HepG2 (cell line): ENCODE measurements around the gene PRR30. TPM values are rescaled to one million over a fixed set of nuclear protein-coding genes. Genes with fewer than 3 reads are reported as not detected.

Experiments used
- DR1 ChIP-seq: sonication (generic); formaldehyde crosslinking; IDR thresholded peaks from 2 replicates; pipeline ENCODE4 v1.8.0; 2021; ENCODE audit warnings: mild to moderate bottlenecking, missing genetic modification reagents, inconsistent platforms
- HMG20B ChIP-seq: conservative IDR thresholded peaks from 2 replicates; pipeline ENCODE4 v1.6.1; 2016; ENCODE audit warnings: missing genetic modification reagents, missing compliant biosample characterization
- NONO ChIP-seq, 2 experiments: fragments of 450-650 bp in 1 of 2; sonication (generic) in 1 of 2; formaldehyde crosslinking in 1 of 2; IDR thresholded peaks in 1 of 2; conservative IDR thresholded peaks in 1 of 2; 2 replicates each; pipeline versions ENCODE4 v1.6.1 to v1.8.0; 2017 to 2022; ENCODE audit warnings: mild to moderate bottlenecking in 1 of 2, missing genetic modification reagents in 1 of 2, moderate library complexity in 1 of 2
- RFXAP ChIP-seq: sonication (generic); formaldehyde crosslinking; IDR thresholded peaks from 2 replicates; pipeline ENCODE4 v1.4.0; 2020; ENCODE audit warnings: missing genetic modification reagents, borderline replicate concordance
- SPEN ChIP-seq: sonication (generic); formaldehyde crosslinking; IDR thresholded peaks from 2 replicates; pipeline ENCODE4 v1.5.1; 2020; ENCODE audit warnings: low read depth, mild to moderate bottlenecking, missing genetic modification reagents
- TCF12 ChIP-seq, 2 experiments: fragments of 450-650 bp in 1 of 2; sonication (generic) in 1 of 2; formaldehyde crosslinking in 1 of 2; IDR thresholded peaks; 2 replicates each; pipeline versions ENCODE4 v1.6.1 to v1.8.0; 2017 to 2022; ENCODE audit warnings: antibody characterized with exemption in 1 of 2, mild to moderate bottlenecking in 1 of 2, missing genetic modification reagents in 1 of 2, moderate library complexity in 1 of 2
- TP53 ChIP-seq: sonication (generic); formaldehyde crosslinking; conservative IDR thresholded peaks from 2 replicates; pipeline ENCODE4 v1.4.0; 2020; ENCODE audit warnings: missing genetic modification reagents
- ZNF101 ChIP-seq: sonication (generic); formaldehyde crosslinking; IDR thresholded peaks from 2 replicates; pipeline ENCODE4 v1.4.0; 2020; ENCODE audit warnings: mild to moderate bottlenecking, low read depth, missing genetic modification reagents, borderline replicate concordance
- ZNF567 ChIP-seq: sonication (generic); formaldehyde crosslinking; IDR thresholded peaks from 2 replicates; pipeline ENCODE4 v1.8.1; 2023; ENCODE audit warnings: mild to moderate bottlenecking, missing genetic modification reagents, borderline replicate concordance
- ZNF589 ChIP-seq: sonication (generic); formaldehyde crosslinking; conservative IDR thresholded peaks from 2 replicates; pipeline ENCODE4 v1.8.0; 2022; ENCODE audit warnings: mild to moderate bottlenecking, moderate library complexity, missing genetic modification reagents
- ZNF782 ChIP-seq: sonication (generic); formaldehyde crosslinking; IDR thresholded peaks from 2 replicates; pipeline ENCODE4 v1.4.0; 2020; ENCODE audit warnings: missing genetic modification reagents, mild to moderate bottlenecking, borderline replicate concordance
- ZNF878 ChIP-seq: sonication (generic); formaldehyde crosslinking; IDR thresholded peaks from 2 replicates; pipeline ENCODE4 v1.8.1; 2023; ENCODE audit warnings: mild to moderate bottlenecking, missing genetic modification reagents, moderate library complexity
- polyA plus RNA-seq, 8 experiments: library from polyadenylated mRNA; depleted of rRNA in 3 of 8; stranded (reverse) in 7 of 8; unstranded in 1 of 8; fragments of >200 nt; fragmentation: Illumina TruSeq in 4 of 8; extraction: Trizol in 4 of 8; gene quantifications; 2 replicates each; pipeline versions ENCODE4 v1.2.1 to v1.2.3, GENCODE V29; 2011 to 2016; ENCODE audit warnings: low read depth in 4 of 8, missing spikeins in 1 of 8, mixed read lengths in 1 of 8; ENCODE audit not compliant: insufficient read depth in 1 of 8
- total RNA-seq, 5 experiments: library from RNA; depleted of rRNA; stranded (reverse); fragments of >200 nt; fragmentation: Illumina TruSeq; extraction: Trizol; gene quantifications; 2 replicates each; pipeline ENCODE4 v1.2.3, GENCODE V29; 2016; ENCODE audit warnings: low read depth in 1 of 5
- TF ChIP-seq, protein P1 (sequence below): sonication (generic); formaldehyde crosslinking; IDR thresholded peaks from 2 replicates; pipeline ENCODE4 v1.8.1; 2023; ENCODE audit warnings: mild to moderate bottlenecking, missing genetic modification reagents
- TF ChIP-seq, protein P2 (sequence below): sonication (generic); formaldehyde crosslinking; IDR thresholded peaks from 2 replicates; pipeline ENCODE4 v1.4.0; 2020; ENCODE audit warnings: low read depth, mild to moderate bottlenecking, missing genetic modification reagents
- TF ChIP-seq, protein P3 (sequence below): sonication (generic); formaldehyde crosslinking; IDR thresholded peaks from 2 replicates; pipeline ENCODE4 v1.5.1; 2020; ENCODE audit warnings: missing genetic modification reagents, mild to moderate bottlenecking, borderline replicate concordance
- TF ChIP-seq, protein P4 (sequence below): IDR thresholded peaks from 2 replicates; pipeline ENCODE4 v1.6.1; 2016; ENCODE audit warnings: missing genetic modification reagents, missing compliant biosample characterization
- TF ChIP-seq, protein P5 (sequence below): sonication (generic); formaldehyde crosslinking; IDR thresholded peaks from 2 replicates; pipeline ENCODE4 v1.8.0; 2022; ENCODE audit warnings: mild to moderate bottlenecking, missing genetic modification reagents
- TF ChIP-seq, protein P6 (sequence below): sonication (generic); formaldehyde crosslinking; IDR thresholded peaks from 2 replicates; pipeline ENCODE4 v1.4.0; 2020; ENCODE audit warnings: missing genetic modification reagents, low read depth, mild to moderate bottlenecking, borderline replicate concordance

Gene PRR30
- total and polyA plus RNA-seq, 2 of the 13 experiments (the other 11 are each of a cell fraction or from before 2014, with no cell fraction given), result not detected

DNA sequence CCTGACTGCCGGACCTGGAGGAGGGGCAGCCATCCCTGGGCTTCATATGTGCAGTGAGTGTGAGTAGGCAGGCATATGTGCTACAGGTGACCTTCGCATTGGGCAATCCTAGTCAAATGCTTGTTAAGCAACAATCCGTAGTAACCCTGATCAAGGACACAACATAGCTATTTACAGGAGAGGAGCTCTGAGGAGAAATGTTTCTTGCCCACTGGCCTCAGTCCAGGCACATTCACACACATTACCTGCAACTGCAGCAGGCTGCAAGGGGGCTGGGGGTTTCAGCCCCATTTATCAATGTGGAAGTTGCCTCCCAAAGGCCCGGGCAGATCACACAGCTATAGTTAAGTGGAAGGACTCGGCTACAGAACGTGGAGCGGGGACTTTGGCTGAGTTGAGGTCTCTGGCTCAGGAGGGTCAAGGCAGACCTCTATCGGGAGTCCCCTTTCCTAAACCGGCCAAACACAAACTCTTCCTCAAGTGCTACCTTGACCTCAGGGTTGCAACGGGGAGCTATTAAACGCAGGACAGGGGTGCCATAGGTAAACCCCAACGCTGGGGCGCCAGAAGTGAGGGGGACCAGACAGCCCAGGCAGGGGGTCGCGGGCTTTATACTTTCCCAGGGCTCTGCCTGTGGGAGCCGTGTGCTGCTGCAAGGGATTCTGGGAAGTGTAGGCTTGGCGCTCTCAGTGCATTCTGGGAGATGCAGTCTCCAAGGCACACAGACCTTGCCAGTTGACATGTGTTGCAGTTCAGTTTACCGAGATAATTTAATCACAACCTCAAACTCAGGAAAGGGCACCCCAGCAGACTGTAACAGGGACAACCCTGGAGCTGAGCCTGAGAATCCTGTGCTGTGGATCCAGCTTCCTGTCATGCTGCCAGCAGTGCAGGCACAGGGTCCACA lies 43.2 kb downstream of the PRR30 start (continued):
- no peak for TF ChIP-seq TCF12 (IDR thresholded peaks at IDR 0.05)
- TF ChIP-seq TCF12 (CRISPR knock-in tag; IDR thresholded peaks at IDR 0.05), result peak; percentile 65; the same call in 1 of the 2 replicates
- TF ChIP-seq, protein P1, sequence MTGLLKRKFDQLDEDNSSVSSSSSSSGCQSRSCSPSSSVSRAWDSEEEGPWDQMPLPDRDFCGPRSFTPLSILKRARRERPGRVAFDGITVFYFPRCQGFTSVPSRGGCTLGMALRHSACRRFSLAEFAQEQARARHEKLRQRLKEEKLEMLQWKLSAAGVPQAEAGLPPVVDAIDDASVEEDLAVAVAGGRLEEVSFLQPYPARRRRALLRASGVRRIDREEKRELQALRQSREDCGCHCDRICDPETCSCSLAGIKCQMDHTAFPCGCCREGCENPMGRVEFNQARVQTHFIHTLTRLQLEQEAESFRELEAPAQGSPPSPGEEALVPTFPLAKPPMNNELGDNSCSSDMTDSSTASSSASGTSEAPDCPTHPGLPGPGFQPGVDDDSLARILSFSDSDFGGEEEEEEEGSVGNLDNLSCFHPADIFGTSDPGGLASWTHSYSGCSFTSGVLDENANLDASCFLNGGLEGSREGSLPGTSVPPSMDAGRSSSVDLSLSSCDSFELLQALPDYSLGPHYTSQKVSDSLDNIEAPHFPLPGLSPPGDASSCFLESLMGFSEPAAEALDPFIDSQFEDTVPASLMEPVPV, result peak; percentile 84
- TF ChIP-seq, protein P2, sequence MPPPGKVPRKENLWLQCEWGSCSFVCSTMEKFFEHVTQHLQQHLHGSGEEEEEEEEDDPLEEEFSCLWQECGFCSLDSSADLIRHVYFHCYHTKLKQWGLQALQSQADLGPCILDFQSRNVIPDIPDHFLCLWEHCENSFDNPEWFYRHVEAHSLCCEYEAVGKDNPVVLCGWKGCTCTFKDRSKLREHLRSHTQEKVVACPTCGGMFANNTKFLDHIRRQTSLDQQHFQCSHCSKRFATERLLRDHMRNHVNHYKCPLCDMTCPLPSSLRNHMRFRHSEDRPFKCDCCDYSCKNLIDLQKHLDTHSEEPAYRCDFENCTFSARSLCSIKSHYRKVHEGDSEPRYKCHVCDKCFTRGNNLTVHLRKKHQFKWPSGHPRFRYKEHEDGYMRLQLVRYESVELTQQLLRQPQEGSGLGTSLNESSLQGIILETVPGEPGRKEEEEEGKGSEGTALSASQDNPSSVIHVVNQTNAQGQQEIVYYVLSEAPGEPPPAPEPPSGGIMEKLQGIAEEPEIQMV, result peak; percentile 55; the same call in 1 of the 2 replicates
- TF ChIP-seq NONO (IDR thresholded peaks at IDR 0.05), result no peak
- TF ChIP-seq NONO (CRISPR knock-in tag; conservative IDR thresholded peaks at IDR 0.05), result peak; percentile 91
- TF ChIP-seq HMG20B (CRISPR knock-in tag), result peak; percentile 95
- TF ChIP-seq ZNF101 (CRISPR knock-in tag), result no peak
- 0 out of 2 replicates have a peak, but pooled peaks have one; percentile 81 for TF ChIP-seq TP53 (CRISPR knock-in tag)
- TF ChIP-seq, protein P3, sequence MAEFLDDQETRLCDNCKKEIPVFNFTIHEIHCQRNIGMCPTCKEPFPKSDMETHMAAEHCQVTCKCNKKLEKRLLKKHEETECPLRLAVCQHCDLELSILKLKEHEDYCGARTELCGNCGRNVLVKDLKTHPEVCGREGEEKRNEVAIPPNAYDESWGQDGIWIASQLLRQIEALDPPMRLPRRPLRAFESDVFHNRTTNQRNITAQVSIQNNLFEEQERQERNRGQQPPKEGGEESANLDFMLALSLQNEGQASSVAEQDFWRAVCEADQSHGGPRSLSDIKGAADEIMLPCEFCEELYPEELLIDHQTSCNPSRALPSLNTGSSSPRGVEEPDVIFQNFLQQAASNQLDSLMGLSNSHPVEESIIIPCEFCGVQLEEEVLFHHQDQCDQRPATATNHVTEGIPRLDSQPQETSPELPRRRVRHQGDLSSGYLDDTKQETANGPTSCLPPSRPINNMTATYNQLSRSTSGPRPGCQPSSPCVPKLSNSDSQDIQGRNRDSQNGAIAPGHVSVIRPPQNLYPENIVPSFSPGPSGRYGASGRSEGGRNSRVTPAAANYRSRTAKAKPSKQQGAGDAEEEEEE, result no peak
- peak; percentile 68; the same call in 1 of the 2 replicates for TF ChIP-seq ZNF567 (CRISPR knock-in tag)
- TF ChIP-seq, protein P4, sequence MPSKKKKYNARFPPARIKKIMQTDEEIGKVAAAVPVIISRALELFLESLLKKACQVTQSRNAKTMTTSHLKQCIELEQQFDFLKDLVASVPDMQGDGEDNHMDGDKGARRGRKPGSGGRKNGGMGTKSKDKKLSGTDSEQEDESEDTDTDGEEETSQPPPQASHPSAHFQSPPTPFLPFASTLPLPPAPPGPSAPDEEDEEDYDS (CRISPR knock-in tag), result peak; percentile 94
- no peak for TF ChIP-seq ZNF782 (CRISPR knock-in tag)
- TF ChIP-seq, protein P5, sequence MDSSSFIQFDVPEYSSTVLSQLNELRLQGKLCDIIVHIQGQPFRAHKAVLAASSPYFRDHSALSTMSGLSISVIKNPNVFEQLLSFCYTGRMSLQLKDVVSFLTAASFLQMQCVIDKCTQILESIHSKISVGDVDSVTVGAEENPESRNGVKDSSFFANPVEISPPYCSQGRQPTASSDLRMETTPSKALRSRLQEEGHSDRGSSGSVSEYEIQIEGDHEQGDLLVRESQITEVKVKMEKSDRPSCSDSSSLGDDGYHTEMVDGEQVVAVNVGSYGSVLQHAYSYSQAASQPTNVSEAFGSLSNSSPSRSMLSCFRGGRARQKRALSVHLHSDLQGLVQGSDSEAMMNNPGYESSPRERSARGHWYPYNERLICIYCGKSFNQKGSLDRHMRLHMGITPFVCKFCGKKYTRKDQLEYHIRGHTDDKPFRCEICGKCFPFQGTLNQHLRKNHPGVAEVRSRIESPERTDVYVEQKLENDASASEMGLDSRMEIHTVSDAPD (CRISPR knock-in tag), result peak; percentile 77
- TF ChIP-seq ZNF878, result peak; percentile 97
- peak; percentile 92 for TF ChIP-seq RFXAP (CRISPR knock-in tag)
- peak; percentile 73; the same call in 1 of the 2 replicates for TF ChIP-seq SPEN (CRISPR knock-in tag)
- TF ChIP-seq ZNF589 (CRISPR knock-in tag), result peak; percentile 81; the same call in 1 of the 2 replicates
- TF ChIP-seq, protein P6, sequence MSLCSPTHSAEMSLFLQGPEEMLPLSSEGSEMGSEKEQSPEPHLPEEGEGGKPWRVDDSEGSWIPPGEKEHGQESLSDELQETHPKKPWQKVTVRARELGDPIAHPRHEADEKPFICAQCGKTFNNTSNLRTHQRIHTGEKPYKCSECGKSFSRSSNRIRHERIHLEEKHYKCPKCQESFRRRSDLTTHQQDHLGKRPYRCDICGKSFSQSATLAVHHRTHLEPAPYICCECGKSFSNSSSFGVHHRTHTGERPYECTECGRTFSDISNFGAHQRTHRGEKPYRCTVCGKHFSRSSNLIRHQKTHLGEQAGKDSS (CRISPR knock-in tag), result peak; percentile 60; the same call in 1 of the 2 replicates
- TF ChIP-seq DR1 (CRISPR knock-in tag), result peak; percentile 31; the same call in 1 of the 2 replicates
